ENCODE results near the gene DCDC2. TPM values are rescaled to one million over a fixed set of nuclear protein-coding genes. Genes with fewer than 3 reads are reported as not detected.

Gene DCDC2
- total and polyA plus RNA-seq, 8 donors, result 13.1 to 40.4 (median 21.1) TPM

DNA sequence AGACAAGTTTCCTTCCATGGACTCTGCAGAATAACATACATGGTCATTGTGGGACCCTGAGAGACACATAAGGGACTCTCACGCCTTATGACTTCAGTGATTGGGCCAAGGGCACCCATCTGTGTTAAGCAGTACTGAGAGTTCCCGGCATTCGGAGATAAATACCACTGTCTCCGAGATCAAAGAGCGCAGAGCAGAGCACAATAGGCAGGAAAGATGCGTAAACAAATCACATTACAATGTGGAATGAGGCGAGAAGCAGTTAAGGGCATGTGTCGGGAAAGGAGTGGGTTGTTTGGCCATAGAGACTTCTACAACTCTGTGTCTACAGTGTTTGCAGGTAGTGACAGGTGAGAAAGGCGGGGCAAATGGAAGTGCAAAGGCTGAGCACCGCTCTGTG, 174.3 kb downstream of the DCDC2 start:
- Histone ChIP-seq H3K4me3 (no peak overlapping the region), H3K4me1 (no peaks in the 10 kb centered on the region), H3K9me3 (no peaks in the 10 kb centered on the region), H3K27ac (no peak overlapping the region), H3K27me3 (no peaks in the 10 kb centered on the region), H3K36me3 (peaks cover 0 to 6% (median 0%) of the 10 kb centered on the region in 3 donors)
- intact Hi-C loops (cut with DNase I), result no loop called here
- TF ChIP-seq, protein P1, sequence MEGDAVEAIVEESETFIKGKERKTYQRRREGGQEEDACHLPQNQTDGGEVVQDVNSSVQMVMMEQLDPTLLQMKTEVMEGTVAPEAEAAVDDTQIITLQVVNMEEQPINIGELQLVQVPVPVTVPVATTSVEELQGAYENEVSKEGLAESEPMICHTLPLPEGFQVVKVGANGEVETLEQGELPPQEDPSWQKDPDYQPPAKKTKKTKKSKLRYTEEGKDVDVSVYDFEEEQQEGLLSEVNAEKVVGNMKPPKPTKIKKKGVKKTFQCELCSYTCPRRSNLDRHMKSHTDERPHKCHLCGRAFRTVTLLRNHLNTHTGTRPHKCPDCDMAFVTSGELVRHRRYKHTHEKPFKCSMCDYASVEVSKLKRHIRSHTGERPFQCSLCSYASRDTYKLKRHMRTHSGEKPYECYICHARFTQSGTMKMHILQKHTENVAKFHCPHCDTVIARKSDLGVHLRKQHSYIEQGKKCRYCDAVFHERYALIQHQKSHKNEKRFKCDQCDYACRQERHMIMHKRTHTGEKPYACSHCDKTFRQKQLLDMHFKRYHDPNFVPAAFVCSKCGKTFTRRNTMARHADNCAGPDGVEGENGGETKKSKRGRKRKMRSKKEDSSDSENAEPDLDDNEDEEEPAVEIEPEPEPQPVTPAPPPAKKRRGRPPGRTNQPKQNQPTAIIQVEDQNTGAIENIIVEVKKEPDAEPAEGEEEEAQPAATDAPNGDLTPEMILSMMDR (IDR thresholded peaks at IDR 0.05), result no peak
- WGBS, 2 donors, result 87 to 88% methylated on average over 10 of the region's 10 CpGs
- ATAC-seq, result no peak
- no peak for FAIRE-seq
- no peak for DNase-seq

GRCh38 chr6:24157886-24158285, 200.0 kb downstream of the DCDC2 start:
- no peaks in the 10 kb centered on the region for H3K27me3 ChIP-seq
- H3K36me3 ChIP-seq, result no peaks in the 10 kb centered on the region
- no peak for ATAC-seq
- TF ChIP-seq, protein P1 (IDR thresholded peaks at IDR 0.05), result no peak
- no peak overlapping the region for H3K4me3 ChIP-seq
- H3K9me3 ChIP-seq, result no peaks in the 10 kb centered on the region
- FAIRE-seq, result no peak
- intact Hi-C loops (cut with DNase I), result no loop called here
- no peak for DNase-seq
- whole genome bisulfite sequencing, 2 donors, result 6 to 23% methylated on average over 1 of the region's 1 CpG
- H3K27ac ChIP-seq, result no peak overlapping the region
- no peaks in the 10 kb centered on the region for H3K4me1 ChIP-seq

DNA sequence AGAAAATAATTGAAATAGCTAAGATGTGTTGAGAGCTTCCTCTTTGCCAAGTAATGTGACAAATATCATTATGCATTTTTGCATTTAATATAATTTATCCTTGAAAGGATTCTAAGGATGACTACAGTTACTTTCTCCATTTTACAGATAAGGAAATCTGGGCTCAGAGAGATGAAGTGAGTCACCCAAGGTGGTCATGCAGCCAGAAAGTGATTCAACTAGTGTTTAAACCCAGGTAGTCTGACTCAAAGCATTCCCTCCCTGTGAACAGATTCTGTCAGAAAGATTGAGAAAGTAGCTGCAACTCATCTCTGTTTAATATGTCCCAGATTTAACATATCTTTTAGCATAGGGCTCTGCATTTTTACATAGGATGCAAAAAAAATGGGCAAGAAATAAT, 203.7 kb downstream of the DCDC2 start:
- H3K9me3 ChIP-seq, result no peaks in the 10 kb centered on the region
- intact Hi-C loops (cut with DNase I), result no loop called here
- H3K36me3 ChIP-seq, result no peaks in the 10 kb centered on the region
- no peaks in the 10 kb centered on the region for H3K4me1 ChIP-seq
- no peak for ATAC-seq
- H3K27me3 ChIP-seq, result no peaks in the 10 kb centered on the region
- FAIRE-seq, result no peak
- DNase-seq, result no peak
- TF ChIP-seq, protein P1 (IDR thresholded peaks at IDR 0.05), result no peak
- H3K27ac ChIP-seq, result no peak overlapping the region
- no peak overlapping the region for H3K4me3 ChIP-seq

DNA sequence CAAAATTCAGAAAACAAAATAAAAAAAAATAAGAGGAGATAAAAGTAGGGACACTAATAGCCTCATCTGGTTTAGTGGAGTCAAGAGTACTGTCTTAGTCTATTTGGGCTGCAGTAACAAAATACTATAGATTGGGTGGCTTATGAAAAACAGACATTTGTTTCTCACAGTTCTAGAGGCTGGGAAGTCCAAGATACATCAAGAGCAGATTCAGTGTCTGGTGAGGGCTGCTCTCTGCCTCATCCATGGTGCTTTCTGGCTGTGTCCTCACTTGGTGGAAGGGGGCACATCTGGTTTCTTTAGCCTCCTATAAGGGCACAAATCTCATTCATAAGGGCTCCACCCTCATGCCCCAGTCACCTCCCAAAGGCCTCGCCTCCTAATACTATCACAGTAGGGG, 205.8 kb downstream of the DCDC2 start:
- FAIRE-seq (no peak), ATAC-seq (no peak), DNase-seq (no peak)
- Histone ChIP-seq H3K9me3 (no peaks in the 10 kb centered on the region), H3K27ac (no peak overlapping the region), H3K4me3 (no peak overlapping the region), H3K36me3 (no peaks in the 10 kb centered on the region), H3K27me3 (no peaks in the 10 kb centered on the region), H3K4me1 (no peaks in the 10 kb centered on the region)
- 75 to 83% methylated on average over 1 of the region's 1 CpG for WGBS, 2 donors
- intact Hi-C loops (cut with DNase I), result no loop called here
- TF ChIP-seq, protein P1 (IDR thresholded peaks at IDR 0.05), result no peak

- no peak for FAIRE-seq
- intact Hi-C loops (cut with DNase I), result no loop called here
These were observed 208.0 kb downstream of the DCDC2 start for GRCh38 chr6:24149836-24150235.

More at GRCh38 chr6:24149836-24150235, 208.0 kb downstream of the DCDC2 start:
- H3K27me3 ChIP-seq, result no peaks in the 10 kb centered on the region
- no peak for DNase-seq
- no peaks in the 10 kb centered on the region for H3K4me1 ChIP-seq
- TF ChIP-seq, protein P1 (IDR thresholded peaks at IDR 0.05), result no peak
- no peak overlapping the region for H3K27ac ChIP-seq
- no peak overlapping the region for H3K4me3 ChIP-seq
- no peaks in the 10 kb centered on the region for H3K9me3 ChIP-seq
- H3K36me3 ChIP-seq, result no peaks in the 10 kb centered on the region
- ATAC-seq, result no peak
- WGBS, 2 donors, result 37 to 38% methylated on average over 3 of the region's 3 CpGs

Data from pancreas (tissue), 10 donors.